Parathyroid adenoma (tissue), 2 donors: ENCODE measurements around the gene CLIP2.
"Not testable (repeated sequence)": the region's sequence is repeated elsewhere in the genome, so short reads cannot be mapped to it uniquely, and the experiment has no call there.

Source experiments
- H2AFZ ChIP-seq: fragments of 300-600 bp; sonication (generic); one replicate; pipeline ENCODE4 v1.7.0; 2017; ENCODE audit warnings: antibody characterized with exemption, mild to moderate bottlenecking
- H3K27ac ChIP-seq: fragments of 300-600 bp; sonication (generic); one replicate; pipeline ENCODE4 v1.7.0; 2017
- H3K27me3 ChIP-seq: fragments of 300-600 bp; sonication (generic); one replicate; pipeline ENCODE4 v1.7.0; 2017; ENCODE audit warnings: low read length; ENCODE audit not compliant: control insufficient read depth, insufficient read depth
- H3K36me3 ChIP-seq: fragments of 300-600 bp; sonication (generic); one replicate; pipeline ENCODE4 v1.7.0; 2017; ENCODE audit warnings: low read length; ENCODE audit not compliant: control insufficient read depth, insufficient read depth
- H3K4me1 ChIP-seq: fragments of 300-600 bp; sonication (generic); one replicate; pipeline ENCODE4 v1.7.0; 2017; ENCODE audit warnings: control low read depth
- H3K4me2 ChIP-seq: fragments of 300-600 bp; sonication (generic); one replicate; pipeline ENCODE4 v1.7.0; 2017; ENCODE audit warnings: low read length
- H3K4me3 ChIP-seq: fragments of 300-600 bp; sonication (generic); one replicate; pipeline ENCODE4 v1.7.0; 2017; ENCODE audit warnings: low read depth, low read length
- H3K79me2 ChIP-seq: fragments of 300-600 bp; sonication (generic); one replicate; pipeline ENCODE4 v1.7.0; 2017; ENCODE audit warnings: control low read depth
- H3K9ac ChIP-seq: fragments of 300-600 bp; sonication (generic); one replicate; pipeline ENCODE4 v1.7.0; 2017; ENCODE audit warnings: mild to moderate bottlenecking
- H3K9me3 ChIP-seq: fragments of 300-600 bp; sonication (generic); one replicate; pipeline ENCODE4 v1.7.0; 2017; ENCODE audit warnings: low read length; ENCODE audit not compliant: control insufficient read depth
- CTCF ChIP-seq: fragments of 300-600 bp; sonication (generic); IDR thresholded peaks from one replicate; pipeline ENCODE4 v1.7.0; 2017; ENCODE audit warnings: antibody characterized with exemption, mild to moderate bottlenecking
- donor health status: primary hyperparathyroidism.

Gene CLIP2

GRCh38 chr7:74387606-74388005 is 98.4 kb downstream of the CLIP2 start:
- Histone ChIP-seq H3K79me2 (no peaks in the 10 kb centered on the region), H3K4me2 (no peak overlapping the region), H3K27ac (no peak overlapping the region), H3K9ac (no peak overlapping the region), H3K4me3 (no peak overlapping the region), H3K36me3 (no peaks in the 10 kb centered on the region), H2AFZ (no peak overlapping the region), H3K4me1 (no peaks in the 10 kb centered on the region), H3K27me3 (no peaks in the 10 kb centered on the region), H3K9me3 (no peaks in the 10 kb centered on the region)
- no peak for TF ChIP-seq CTCF

GRCh38 chr7:74388880-74389415 is 99.7 kb downstream of the CLIP2 start:
- Histone ChIP-seq H3K4me2 (no peak overlapping the region), H3K27ac (no peak overlapping the region), H2AFZ (no peak overlapping the region), H3K9ac (no peak overlapping the region), H3K9me3 (no peaks in the 10 kb centered on the region), H3K79me2 (no peaks in the 10 kb centered on the region), H3K4me1 (no peaks in the 10 kb centered on the region), H3K36me3 (no peaks in the 10 kb centered on the region), H3K27me3 (no peaks in the 10 kb centered on the region), H3K4me3 (no peak overlapping the region)
- no peak for TF ChIP-seq CTCF

GRCh38 chr7:74393722-74394121 is 104.5 kb downstream of the CLIP2 start:
- H3K79me2 ChIP-seq, H3K9ac ChIP-seq, H3K4me3 ChIP-seq, H3K4me2 ChIP-seq, H3K9me3 ChIP-seq, H2AFZ ChIP-seq, H3K36me3 ChIP-seq, H3K4me1 ChIP-seq, H3K27me3 ChIP-seq, H3K27ac ChIP-seq: not testable (repeated sequence)

DNA sequence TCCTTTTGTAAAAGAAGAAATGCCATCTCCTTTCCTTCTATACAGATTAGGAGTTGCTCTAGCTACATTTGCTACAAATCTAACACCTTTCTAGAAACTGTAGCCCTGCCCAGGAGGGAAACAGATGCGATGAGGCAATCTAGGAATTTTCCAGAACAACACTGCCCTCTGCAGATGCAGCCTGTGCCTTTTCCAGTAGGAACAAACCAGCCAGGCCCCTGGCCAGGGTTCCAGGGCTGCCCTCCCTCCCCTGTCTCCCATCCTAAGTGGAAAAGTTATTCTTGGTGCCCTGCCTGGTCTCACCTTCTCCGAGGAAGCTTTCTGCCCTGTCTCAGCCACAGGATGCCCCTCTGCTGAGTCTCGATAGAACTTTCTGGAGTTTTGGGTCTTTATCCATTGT is 105.4 kb downstream of the CLIP2 start:
- H3K27ac ChIP-seq, H3K4me3 ChIP-seq: not testable (repeated sequence)

GRCh38 chr7:74395745-74396311 is 106.6 kb downstream of the CLIP2 start:
- Histone ChIP-seq H3K4me3 (no peak overlapping the region), H3K4me2 (no peak overlapping the region), H3K9me3 (no peaks in the 10 kb centered on the region), H3K27me3 (no peaks in the 10 kb centered on the region), H3K36me3 (no peaks in the 10 kb centered on the region), H3K79me2 (no peaks in the 10 kb centered on the region), H3K9ac (no peak overlapping the region), H3K27ac (no peak overlapping the region), H2AFZ (no peak overlapping the region), H3K4me1 (no peaks in the 10 kb centered on the region)
- no peak for TF ChIP-seq CTCF

More for the DNA sequence above, 105.4 kb downstream of the CLIP2 start:
- not testable (repeated sequence) for H3K9me3 ChIP-seq, H3K79me2 ChIP-seq, H3K4me2 ChIP-seq, H2AFZ ChIP-seq, H3K36me3 ChIP-seq, H3K27me3 ChIP-seq, H3K9ac ChIP-seq, H3K4me1 ChIP-seq

- Histone ChIP-seq H3K27ac (no peak overlapping the region), H3K9ac (no peak overlapping the region)
These were observed 107.8 kb downstream of the CLIP2 start for GRCh38 chr7:74396993-74397392.

More at GRCh38 chr7:74396993-74397392, 107.8 kb downstream of the CLIP2 start:
- Histone ChIP-seq H3K79me2 (no peaks in the 10 kb centered on the region), H3K36me3 (no peaks in the 10 kb centered on the region), H2AFZ (no peak overlapping the region), H3K27me3 (no peaks in the 10 kb centered on the region), H3K4me1 (no peaks in the 10 kb centered on the region), H3K4me2 (no peak overlapping the region), H3K4me3 (no peak overlapping the region), H3K9me3 (no peaks in the 10 kb centered on the region)
- TF ChIP-seq CTCF, result no peak
